Measurements from ENCODE around the gene PAPPA2. TPM values are rescaled to one million over a fixed set of nuclear protein-coding genes. Genes with fewer than 3 reads are reported as not detected.

PAPPA2 gene
- total RNA-seq, 2 experiments from 2014 or later: 0.03 TPM; not detected in 1

DNA sequence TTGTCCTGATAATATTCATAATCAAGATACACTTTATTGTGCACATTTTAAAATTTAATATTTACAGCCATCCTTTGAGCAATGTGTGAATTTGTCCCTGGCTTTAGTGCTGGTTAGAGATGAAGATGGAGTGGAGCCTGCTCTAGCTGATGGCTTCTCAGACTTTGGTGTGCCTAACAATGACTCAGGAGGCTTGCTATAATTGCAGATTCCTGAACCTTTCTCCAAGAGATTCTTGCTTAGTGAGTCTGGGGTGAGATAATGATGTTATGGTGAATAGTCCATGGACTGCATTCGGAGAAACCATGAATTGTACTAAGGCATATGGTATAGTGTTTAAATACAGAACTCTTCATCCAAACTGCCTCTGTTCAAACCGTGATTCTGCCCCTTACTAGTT is 307.1 kb downstream of the PAPPA2 start:
- Mint-ChIP-seq H3K27ac (no peak overlapping the region), H3K36me3 (no peaks in the 10 kb centered on the region), H3K9me3 (peaks cover 1% of the 10 kb centered on the region), H3K4me3 (no peak overlapping the region), H3K27me3 (no peaks in the 10 kb centered on the region), H3K4me1 (no peaks in the 10 kb centered on the region)
- DNase-seq (no peak), ATAC-seq (ENCODE audit: low read depth) (no peak)
- POLR2A ChIA-PET: no interaction called here

DNA sequence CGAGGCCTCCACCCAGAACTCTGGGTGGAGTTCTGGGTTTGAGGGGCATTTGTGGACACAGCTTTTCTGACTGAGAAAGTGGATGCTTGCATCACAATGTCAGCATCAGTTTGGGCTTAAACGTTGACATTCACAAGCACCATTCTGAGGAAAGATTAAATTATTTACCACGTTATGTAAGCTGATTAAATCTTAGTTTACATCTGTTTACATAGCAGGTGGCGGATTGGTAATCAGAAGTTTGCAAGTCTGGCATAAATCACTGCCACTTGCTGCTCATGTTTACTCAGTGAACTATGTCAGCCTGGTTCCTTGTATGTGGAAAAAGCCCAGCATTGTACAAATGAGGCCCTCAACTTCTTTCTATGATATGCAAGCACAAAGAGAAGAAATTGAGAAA is 310.1 kb downstream of the PAPPA2 start:
- Mint-ChIP-seq H3K9me3 (peaks cover 1% of the 10 kb centered on the region), H3K27ac (no peak overlapping the region), H3K27me3 (no peaks in the 10 kb centered on the region), H3K4me3 (no peak overlapping the region), H3K36me3 (no peaks in the 10 kb centered on the region), H3K4me1 (no peaks in the 10 kb centered on the region)
- no peak for DNase-seq
- POLR2A ChIA-PET: no interaction called here
- ATAC-seq (ENCODE audit: low read depth): no peak

DNA sequence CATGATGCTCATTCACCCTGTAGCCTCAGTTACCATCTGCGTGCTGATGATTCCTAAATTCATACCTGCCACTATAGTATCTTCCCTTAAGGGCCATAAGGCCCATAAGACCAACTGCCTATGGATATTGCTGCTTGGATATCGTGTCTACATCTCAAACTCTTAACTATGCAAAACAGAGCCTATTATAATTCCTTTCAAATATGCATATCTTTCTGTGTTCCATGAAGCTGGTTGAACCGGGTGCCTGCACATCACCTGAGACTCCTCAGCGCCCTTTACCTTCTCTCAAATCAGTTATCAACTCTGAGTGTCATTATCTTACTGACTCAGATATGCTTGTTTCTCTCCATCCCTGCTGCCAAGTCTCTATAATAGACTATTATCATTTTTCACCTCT is 311.2 kb downstream of the PAPPA2 start:
- Mint-ChIP-seq H3K27ac (no peak overlapping the region), H3K4me1 (no peaks in the 10 kb centered on the region), H3K36me3 (no peaks in the 10 kb centered on the region), H3K9me3 (no peaks in the 10 kb centered on the region), H3K4me3 (no peak overlapping the region), H3K27me3 (no peaks in the 10 kb centered on the region)
- POLR2A ChIA-PET: no interaction called here
- DNase-seq: no peak
- no peak for ATAC-seq (ENCODE audit: low read depth)

DNA sequence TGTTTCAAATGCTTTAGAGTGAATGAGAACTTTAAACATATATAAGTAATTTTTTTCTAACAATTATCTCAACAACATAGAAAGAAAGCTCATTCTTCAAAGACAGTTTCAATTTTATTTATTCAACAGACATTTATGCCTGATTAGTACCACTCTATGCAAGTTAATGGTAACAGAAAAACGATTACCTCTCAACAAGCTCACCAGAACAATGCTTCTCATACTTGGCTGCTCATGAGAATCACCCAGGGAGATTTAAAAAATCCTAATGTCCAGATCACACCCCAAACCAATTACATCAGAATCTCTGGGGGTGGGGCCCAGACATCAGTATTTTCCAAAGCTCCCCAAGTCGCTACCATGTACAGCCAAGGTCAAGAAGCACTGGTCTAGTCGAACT is 312.4 kb downstream of the PAPPA2 start:
- no peaks in the 10 kb centered on the region for H3K36me3 Mint-ChIP-seq
- DNase-seq: no peak
- no peaks in the 10 kb centered on the region for H3K9me3 Mint-ChIP-seq
- POLR2A ChIA-PET: no interaction called here
- H3K4me3 Mint-ChIP-seq: no peak overlapping the region
- H3K4me1 Mint-ChIP-seq: no peaks in the 10 kb centered on the region
- H3K27ac Mint-ChIP-seq: no peak overlapping the region
- no peaks in the 10 kb centered on the region for H3K27me3 Mint-ChIP-seq
- ATAC-seq (ENCODE audit: low read depth): no peak

DNA sequence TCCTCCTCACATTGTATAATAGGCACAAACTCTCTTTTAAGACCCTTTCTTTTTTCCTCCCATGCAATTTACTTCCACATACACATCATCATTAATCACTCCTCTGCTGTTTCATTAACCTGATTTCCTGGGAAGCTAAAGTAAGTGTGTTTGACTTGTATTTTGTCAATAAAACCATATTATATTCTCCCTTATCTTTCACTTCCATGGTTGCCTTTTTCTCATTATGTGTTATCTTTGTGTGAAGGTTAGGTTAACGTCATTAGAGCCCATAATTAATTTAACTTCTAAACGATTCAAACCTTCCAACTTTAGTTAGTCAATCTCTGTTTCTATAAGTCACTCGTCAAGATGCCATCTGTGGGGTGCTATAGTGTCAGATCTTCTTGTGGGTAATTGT is 313.0 kb downstream of the PAPPA2 start:
- Mint-ChIP-seq H3K36me3 (no peaks in the 10 kb centered on the region), H3K27ac (no peak overlapping the region), H3K4me3 (no peak overlapping the region), H3K4me1 (no peaks in the 10 kb centered on the region), H3K9me3 (no peaks in the 10 kb centered on the region), H3K27me3 (no peaks in the 10 kb centered on the region)
- ATAC-seq (ENCODE audit: low read depth) (no peak), DNase-seq (no peak)
- POLR2A ChIA-PET: no interaction called here

DNA sequence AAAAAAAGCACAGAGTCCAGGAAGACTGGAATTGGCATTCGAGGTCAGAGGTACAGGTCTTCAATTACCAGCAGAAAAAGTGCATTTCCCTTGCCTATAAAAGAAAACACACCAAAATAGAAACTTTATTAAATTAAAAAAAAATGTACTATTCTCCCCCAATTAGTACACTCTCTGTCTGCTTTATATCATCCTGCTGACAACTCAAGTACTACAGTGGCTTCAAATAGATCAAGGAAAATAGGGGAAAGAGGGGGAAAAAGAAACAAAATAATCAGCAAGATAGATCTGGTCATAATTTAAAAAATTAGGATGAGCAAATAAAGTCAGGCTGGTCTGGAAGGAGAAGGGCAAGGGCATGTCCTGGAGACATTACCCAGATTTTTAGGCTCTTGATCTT is 315.1 kb downstream of the PAPPA2 start:
- DNase-seq (no peak), ATAC-seq (ENCODE audit: low read depth) (no peak)
- H3K4me1 Mint-ChIP-seq: no peaks in the 10 kb centered on the region
- H3K27me3 Mint-ChIP-seq: no peaks in the 10 kb centered on the region
- H3K4me3 Mint-ChIP-seq: no peak overlapping the region
- no peak overlapping the region for H3K27ac Mint-ChIP-seq
- H3K36me3 Mint-ChIP-seq: no peaks in the 10 kb centered on the region
- no peaks in the 10 kb centered on the region for H3K9me3 Mint-ChIP-seq
- POLR2A ChIA-PET: no interaction called here

DNA sequence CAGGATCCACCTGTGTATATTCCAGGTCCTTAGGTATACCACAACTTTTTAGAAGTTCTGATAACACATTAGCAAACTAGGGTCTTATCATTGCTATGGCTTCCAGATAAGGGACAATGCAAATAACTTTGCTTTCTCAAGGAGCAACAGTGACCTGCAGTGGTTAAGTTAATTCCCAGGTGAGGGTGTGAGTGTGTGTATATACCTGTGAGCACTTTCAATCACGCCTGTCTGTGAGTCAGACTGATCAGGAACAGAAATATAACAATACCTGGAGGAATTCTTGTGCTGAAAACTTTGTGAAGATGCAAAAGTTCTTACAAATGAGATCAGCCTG is 317.0 kb downstream of the PAPPA2 start:
- Mint-ChIP-seq H3K4me1 (no peaks in the 10 kb centered on the region), H3K9me3 (no peaks in the 10 kb centered on the region), H3K4me3 (no peak overlapping the region), H3K36me3 (no peaks in the 10 kb centered on the region), H3K27ac (no peak overlapping the region), H3K27me3 (no peaks in the 10 kb centered on the region)
- POLR2A ChIA-PET: no interaction called here
- no peak for DNase-seq
- no peak for ATAC-seq (ENCODE audit: low read depth)

DNA sequence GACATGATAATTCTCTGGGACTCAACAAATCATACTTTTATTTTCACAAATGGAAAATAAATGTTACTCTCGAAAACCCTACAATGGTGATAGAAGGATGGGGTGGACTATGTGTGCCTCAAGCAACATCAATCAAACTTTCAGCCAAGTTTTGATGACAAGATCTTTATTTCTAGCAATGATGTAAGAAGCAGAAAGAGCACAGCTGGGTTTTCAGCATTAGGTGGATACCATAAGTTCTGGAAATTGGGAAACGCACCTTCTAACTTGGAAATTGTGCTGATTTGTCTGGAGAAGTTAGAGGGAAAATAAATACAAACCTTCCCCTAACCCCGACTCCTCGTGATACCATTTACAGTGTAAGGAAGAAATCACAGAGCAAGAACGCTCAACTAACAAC is 320.3 kb downstream of the PAPPA2 start:
- POLR2A ChIA-PET: no interaction called here
- no peaks in the 10 kb centered on the region for H3K36me3 Mint-ChIP-seq
- no peaks in the 10 kb centered on the region for H3K9me3 Mint-ChIP-seq

DNA sequence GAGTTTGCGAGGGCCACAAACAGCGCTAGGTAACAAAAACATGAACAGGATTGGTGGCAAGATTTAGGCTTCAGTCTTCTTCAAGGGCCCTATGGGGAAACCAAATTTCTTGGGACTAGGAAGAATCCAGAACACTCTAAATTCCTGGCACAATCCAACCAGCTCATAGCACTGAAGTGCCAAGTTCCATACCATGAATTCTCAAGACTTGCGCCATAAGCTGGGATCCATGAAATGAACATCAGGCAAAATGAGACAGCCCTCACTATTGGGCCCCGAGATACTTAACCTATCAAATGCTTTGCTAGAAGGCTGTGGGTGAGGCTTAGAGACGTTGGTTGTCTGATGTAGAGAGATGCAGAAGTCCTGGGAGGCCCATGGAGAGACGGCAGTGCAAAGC is 322.1 kb downstream of the PAPPA2 start:
- H3K27me3 Mint-ChIP-seq: no peaks in the 10 kb centered on the region
- H3K27ac Mint-ChIP-seq: no peak overlapping the region
- H3K4me1 Mint-ChIP-seq: no peaks in the 10 kb centered on the region
- no peaks in the 10 kb centered on the region for H3K36me3 Mint-ChIP-seq
- DNase-seq (no peak), ATAC-seq (ENCODE audit: low read depth) (no peak)
- H3K9me3 Mint-ChIP-seq: peaks cover 2% of the 10 kb centered on the region
- POLR2A ChIA-PET: no interaction called here
- no peak overlapping the region for H3K4me3 Mint-ChIP-seq

More for the DNA sequence above, 320.3 kb downstream of the PAPPA2 start:
- DNase-seq (no peak), ATAC-seq (ENCODE audit: low read depth) (no peak)
- no peaks in the 10 kb centered on the region for H3K27me3 Mint-ChIP-seq
- H3K4me1 Mint-ChIP-seq: no peaks in the 10 kb centered on the region
- H3K27ac Mint-ChIP-seq: no peak overlapping the region
- no peak overlapping the region for H3K4me3 Mint-ChIP-seq

DNA sequence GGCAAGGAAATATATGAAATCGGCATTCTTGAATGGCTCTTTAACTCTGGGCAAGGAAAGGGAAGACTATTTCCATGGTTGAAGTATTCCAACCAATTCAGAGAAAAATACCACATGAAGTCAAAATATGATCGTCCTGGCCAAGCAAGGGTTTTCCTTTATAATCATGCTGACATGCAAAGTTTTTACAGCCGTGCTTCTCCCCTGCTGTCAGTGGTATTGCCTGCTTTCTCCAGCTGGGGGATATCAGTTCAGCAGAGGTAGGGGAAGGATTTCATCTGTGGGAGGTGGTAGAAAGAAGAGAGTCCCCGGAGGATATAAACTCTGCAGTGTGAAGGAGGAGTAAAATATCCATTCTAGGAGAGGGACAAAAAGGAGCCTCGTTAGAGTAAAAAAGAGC is 322.8 kb downstream of the PAPPA2 start:
- ATAC-seq (ENCODE audit: low read depth): no peak
- Mint-ChIP-seq H3K27ac (no peak overlapping the region), H3K4me1 (no peaks in the 10 kb centered on the region), H3K36me3 (no peaks in the 10 kb centered on the region), H3K27me3 (no peaks in the 10 kb centered on the region), H3K9me3 (peaks cover 2% of the 10 kb centered on the region), H3K4me3 (no peak overlapping the region)
- no peak for DNase-seq
- POLR2A ChIA-PET: no interaction called here

DNA sequence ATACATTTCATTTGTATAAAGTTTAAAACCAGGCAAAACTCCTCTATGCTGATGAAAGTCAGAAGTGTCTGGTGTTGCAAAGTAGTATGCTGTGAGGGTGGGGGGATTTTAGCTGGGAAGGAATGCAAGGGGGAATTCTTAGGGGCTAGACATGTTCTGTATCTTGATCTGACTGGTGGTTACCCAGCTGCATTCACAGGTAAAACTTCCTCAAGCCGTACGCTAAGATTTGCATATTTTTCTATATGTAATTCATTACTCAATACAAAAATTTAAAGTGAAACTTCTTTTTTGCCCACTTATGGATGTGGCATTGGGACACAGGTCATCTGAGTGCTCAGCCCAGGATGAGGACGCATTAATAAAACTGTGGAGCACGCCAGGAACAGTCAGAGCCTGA is 323.3 kb downstream of the PAPPA2 start:
- no peak for ATAC-seq (ENCODE audit: low read depth)
- POLR2A ChIA-PET: no interaction called here
- Mint-ChIP-seq H3K27me3 (no peaks in the 10 kb centered on the region), H3K4me1 (no peaks in the 10 kb centered on the region), H3K36me3 (no peaks in the 10 kb centered on the region), H3K4me3 (no peak overlapping the region), H3K9me3 (peaks cover 2% of the 10 kb centered on the region), H3K27ac (no peak overlapping the region)
- DNase-seq: no peak

DNA sequence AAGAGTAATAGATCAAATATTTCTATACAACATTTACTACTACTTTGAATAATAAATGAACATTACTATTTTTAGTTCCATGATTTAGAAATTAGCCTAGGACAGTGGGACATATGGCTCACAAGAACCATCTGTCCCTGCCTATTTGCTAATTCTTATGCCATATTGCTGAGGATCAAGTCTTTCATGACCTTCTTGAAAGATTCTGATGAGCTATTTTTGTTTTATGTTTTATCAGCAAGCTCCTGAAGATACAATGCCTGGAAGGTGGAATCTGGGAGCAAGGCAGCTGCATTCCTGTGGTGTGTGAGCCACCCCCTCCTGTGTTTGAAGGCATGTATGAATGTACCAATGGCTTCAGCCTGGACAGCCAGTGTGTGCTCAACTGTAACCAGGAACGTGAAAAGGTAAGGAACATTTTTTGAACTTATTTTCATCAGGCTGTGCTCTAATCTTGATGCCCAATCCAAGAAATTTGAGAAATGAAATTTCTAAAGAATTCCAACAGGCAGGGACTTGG is 326.7 kb downstream of the PAPPA2 start:
- POLR2A ChIA-PET: no interaction called here
- Mint-ChIP-seq H3K27me3 (no peaks in the 10 kb centered on the region), H3K4me1 (no peaks in the 10 kb centered on the region), H3K4me3 (no peak overlapping the region), H3K36me3 (no peaks in the 10 kb centered on the region), H3K27ac (no peak overlapping the region), H3K9me3 (peaks cover 2% of the 10 kb centered on the region)
- DNase-seq (no peak), ATAC-seq (ENCODE audit: low read depth) (no peak)

DNA sequence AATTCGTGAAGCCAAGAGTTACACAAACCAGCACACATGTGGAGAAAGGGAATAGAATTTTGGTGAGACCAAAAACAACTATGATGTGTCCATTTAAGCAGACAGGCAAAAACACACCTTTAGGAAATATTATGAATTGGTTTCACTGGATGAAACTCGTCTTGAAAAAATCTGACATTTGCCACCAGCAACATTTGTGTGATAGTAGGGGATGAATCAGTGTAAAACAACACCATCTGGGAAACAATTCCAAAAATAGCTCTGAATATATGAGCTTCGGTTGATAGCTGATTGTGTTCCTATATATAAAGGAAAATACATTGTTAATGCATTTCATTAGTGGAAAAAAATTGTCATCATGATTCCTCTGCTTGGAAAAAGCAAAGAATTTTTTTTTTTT is 327.8 kb downstream of the PAPPA2 start:
- H3K36me3 Mint-ChIP-seq: no peaks in the 10 kb centered on the region
- H3K4me3 Mint-ChIP-seq: no peak overlapping the region
- H3K27ac Mint-ChIP-seq: no peak overlapping the region
- POLR2A ChIA-PET: no interaction called here
- ATAC-seq (ENCODE audit: low read depth) (no peak), DNase-seq (no peak)
- H3K4me1 Mint-ChIP-seq: no peaks in the 10 kb centered on the region
- peaks cover 2% of the 10 kb centered on the region for H3K9me3 Mint-ChIP-seq
- H3K27me3 Mint-ChIP-seq: no peaks in the 10 kb centered on the region

DNA sequence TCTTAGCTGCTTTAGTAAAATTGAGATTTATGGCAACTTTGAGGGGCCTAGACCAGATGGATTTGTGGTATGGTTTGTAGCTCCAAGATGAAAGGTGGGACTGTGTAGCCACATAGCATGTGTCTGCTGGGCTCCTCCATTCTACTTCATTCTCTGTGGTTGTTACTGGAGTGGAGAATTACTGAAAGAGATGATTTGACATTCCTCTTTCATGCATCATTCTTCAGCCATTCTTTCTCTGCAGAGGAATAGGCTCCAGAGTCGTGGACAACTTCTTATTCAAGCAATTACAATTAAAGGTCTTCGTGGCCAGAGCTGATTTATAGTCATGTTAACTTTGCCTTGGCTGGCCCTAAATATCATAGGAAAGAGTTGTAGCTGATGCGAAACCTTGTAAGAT is 328.9 kb downstream of the PAPPA2 start:
- DNase-seq (no peak), ATAC-seq (ENCODE audit: low read depth) (no peak)
- no peak overlapping the region for H3K27ac Mint-ChIP-seq
- no peaks in the 10 kb centered on the region for H3K4me1 Mint-ChIP-seq
- H3K9me3 Mint-ChIP-seq: peaks cover 2% of the 10 kb centered on the region
- H3K36me3 Mint-ChIP-seq: no peaks in the 10 kb centered on the region
- H3K4me3 Mint-ChIP-seq: no peak overlapping the region
- no peaks in the 10 kb centered on the region for H3K27me3 Mint-ChIP-seq
- POLR2A ChIA-PET: no interaction called here

DNA sequence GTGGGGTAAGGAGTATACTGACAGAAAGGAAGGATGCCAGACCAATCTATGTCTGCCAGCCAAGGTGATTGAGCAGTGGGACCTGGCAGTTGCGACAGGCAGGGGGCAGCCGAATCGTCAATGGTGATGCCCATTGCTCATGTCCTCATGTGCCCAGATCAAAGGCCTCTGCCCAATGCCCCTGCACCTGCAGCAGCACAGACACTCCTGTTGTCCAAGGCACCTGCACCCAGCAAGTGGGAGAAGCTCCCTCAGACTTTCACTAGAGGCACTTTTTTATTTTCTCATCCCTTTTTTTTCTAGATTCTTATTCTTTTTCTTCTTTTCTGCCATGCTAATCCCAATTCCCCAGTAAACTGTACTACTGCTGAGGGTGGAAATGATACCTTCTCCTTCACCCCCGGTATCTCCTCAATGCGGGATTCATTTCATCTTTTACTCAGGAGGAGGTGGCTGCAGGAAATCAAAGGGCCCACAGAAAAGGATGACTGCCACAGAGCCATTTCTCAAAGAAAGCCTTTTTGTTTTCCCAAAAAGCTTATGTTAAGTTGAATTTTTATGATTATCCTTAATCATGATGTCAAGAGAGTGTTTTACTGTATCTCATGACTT is 332.0 kb downstream of the PAPPA2 start:
- POLR2A ChIA-PET: no interaction called here
- DNase-seq: no peak
- Mint-ChIP-seq H3K9me3 (no peaks in the 10 kb centered on the region), H3K4me3 (no peak overlapping the region), H3K4me1 (no peaks in the 10 kb centered on the region), H3K27ac (no peak overlapping the region), H3K27me3 (no peaks in the 10 kb centered on the region), H3K36me3 (no peaks in the 10 kb centered on the region)
- no peak for ATAC-seq (ENCODE audit: low read depth)

Data from activated naive CD8-positive, alpha-beta T cell treated with anti-CD3 and anti-CD28 coated beads, Interleukin-2, amount 10 ng/mL, durations not matched to agents 7 days and 5 days (primary cell).